OCI-LY7 (cell line): ENCODE results near the gene SBF2. TPM values are rescaled to one million over a fixed set of nuclear protein-coding genes. Genes with fewer than 3 reads are reported as not detected.

Experiments
- BruUV-seq: library from RNA; stranded (reverse); fragments of 400-500 nt; replicated peaks from 2 replicates; lab custom pipeline; 2021; lab: Mats Ljungman, UMichigan
- CTCF ChIA-PET: fragments of 300-600 bp; sonication (Branson Sonifier 250); formaldehyde crosslinking; loops from one replicate; lab custom pipeline; 2022; ENCODE audit warnings: antibody characterized with exemption; ENCODE audit not compliant: unreplicated experiment; lab: Charles Lee
- POLR2A ChIA-PET: fragments of 300-600 bp; sonication (Branson Sonifier 250); formaldehyde crosslinking; loops from one replicate; lab custom pipeline; 2022; ENCODE audit warnings: antibody characterized with exemption; lab: Charles Lee
- DNase-seq: peaks from one replicate; pipeline ENCODE4 v3.0.0-alpha.2; 2015; ENCODE audit warnings: low spot score
- H2AFZ ChIP-seq: fragments of 200-600 bp; sonication (generic), shearing (Covaris generic); 2 replicates; pipeline ENCODE4 v1.6.1; 2014; ENCODE audit warnings: mild to moderate bottlenecking, antibody characterized with exemption, low read length, moderate library complexity
- H3K27ac ChIP-seq: fragments of 200-600 bp; sonication (generic); 2 replicates; pipeline ENCODE4 v1.5.1; 2014; ENCODE audit warnings: mixed run types, low read depth, mild to moderate bottlenecking, moderate library complexity, low read length, inconsistent platforms; ENCODE audit not compliant: poor library complexity, severe bottlenecking
- H3K36me3 ChIP-seq: fragments of 200-600 bp; sonication (generic); 2 replicates; pipeline ENCODE4 v1.6.1; 2014; ENCODE audit warnings: mild to moderate bottlenecking, antibody characterized with exemption, low read length, moderate library complexity, mixed read lengths; ENCODE audit not compliant: insufficient read depth
- H3K4me1 ChIP-seq: fragments of 200-600 bp; sonication (generic); 2 replicates; pipeline ENCODE4 v1.5.1; 2014; ENCODE audit warnings: mild to moderate bottlenecking, low read length; ENCODE audit not compliant: insufficient read depth, poor library complexity, severe bottlenecking
- H3K4me2 ChIP-seq: fragments of 200-600 bp; sonication (generic); 2 replicates; pipeline ENCODE4 v1.6.1; 2014; ENCODE audit warnings: mild to moderate bottlenecking, low read length
- H3K4me3 ChIP-seq: fragments of 200-600 bp; sonication (generic); 2 replicates; pipeline ENCODE4 v1.5.1; 2014; ENCODE audit warnings: mild to moderate bottlenecking, low read depth, low read length; ENCODE audit not compliant: poor library complexity, severe bottlenecking
- H3K79me2 ChIP-seq: fragments of 200-600 bp; sonication (generic); 2 replicates; pipeline ENCODE4 v1.6.1; 2016; ENCODE audit warnings: low read depth, mild to moderate bottlenecking, low read length, moderate library complexity, mixed read lengths; ENCODE audit not compliant: insufficient read depth
- H3K9me2 ChIP-seq: fragments of 200-600 bp; sonication (generic); 2 replicates; pipeline ENCODE4 v1.6.1; 2016; ENCODE audit warnings: mild to moderate bottlenecking, low read length, mixed read lengths; ENCODE audit not compliant: insufficient read depth
- H3K9me3 ChIP-seq: fragments of 200-600 bp; sonication (generic); 2 replicates; pipeline ENCODE4 v1.6.1; 2014; ENCODE audit warnings: mild to moderate bottlenecking, mixed run types, low read length, mixed read lengths
- H4K20me1 ChIP-seq: fragments of 200-600 bp; sonication (generic); 2 replicates; pipeline ENCODE4 v1.6.1; 2014; ENCODE audit warnings: mild to moderate bottlenecking, antibody characterized with exemption, low read length, moderate library complexity, mixed read lengths; ENCODE audit not compliant: insufficient read depth
- EZH2phosphoT487 ChIP-seq: fragments of 200-600 bp; sonication (generic); IDR thresholded peaks from 2 replicates; pipeline ENCODE4 v1.6.1; 2018; ENCODE audit warnings: low read depth, borderline replicate concordance, mild to moderate bottlenecking, mixed run types, antibody characterized with exemption, low read length, moderate library complexity, mixed read lengths
- intact Hi-C: fragments of 100-400 bp; cut with micrococcal nuclease; formaldehyde crosslinking; loops from one replicate; pipeline ENCODE4 v1.10.0; 2022; ENCODE audit not compliant: unreplicated experiment
- total RNA-seq, 2 experiments: library from RNA; depleted of rRNA in 1 of 2; stranded (reverse); fragments of >200 nt in 1 of 2; shearing (Covaris generic) in 1 of 2; gene quantifications; 2 replicates each; pipeline ENCODE4 v1.2.3, GENCODE V29; 2014 to 2022
- TF ChIP-seq, protein P1 (sequence below): fragments of 200-600 bp; sonication (generic); conservative IDR thresholded peaks from 2 replicates; pipeline ENCODE4 v1.5.1; 2014; ENCODE audit warnings: mild to moderate bottlenecking, antibody characterized with exemption, low read length, moderate library complexity, mixed read lengths

SBF2 gene
- total RNA-seq, 2 experiments from 2014 or later = 12.9 to 14.3 TPM

DNA sequence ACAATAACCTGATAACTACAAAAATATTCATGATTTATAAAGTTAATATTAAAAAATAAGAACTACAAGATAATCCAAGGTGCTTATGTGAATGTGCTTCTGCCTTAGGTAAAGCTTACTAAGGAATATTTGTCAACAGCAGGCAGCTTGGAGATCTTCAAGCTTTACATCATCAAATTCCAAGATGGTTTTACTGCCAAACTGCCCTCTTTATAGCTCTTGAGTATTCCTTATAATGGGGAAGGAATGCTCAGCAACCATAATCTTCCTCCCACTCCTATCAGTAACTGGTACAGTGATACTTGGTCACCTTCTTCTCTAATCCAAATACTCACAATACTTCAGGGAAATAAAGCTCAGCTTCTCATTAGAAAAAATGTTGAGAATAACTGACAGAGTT, 30.1 kb downstream of the SBF2 start:
- intact Hi-C loops = no loop called here
- no peaks in the 10 kb centered on the region for H3K9me2 ChIP-seq
- CTCF ChIA-PET = no interaction called here
- POLR2A ChIA-PET = interaction anchor here (0.9 kb wide), 1 partner anchor 20 kb away, joined by 4 read pairs; no protein-coding TSS in a partner anchor
- no peaks in the 10 kb centered on the region for H3K9me3 ChIP-seq
- TF ChIP-seq, protein P1, sequence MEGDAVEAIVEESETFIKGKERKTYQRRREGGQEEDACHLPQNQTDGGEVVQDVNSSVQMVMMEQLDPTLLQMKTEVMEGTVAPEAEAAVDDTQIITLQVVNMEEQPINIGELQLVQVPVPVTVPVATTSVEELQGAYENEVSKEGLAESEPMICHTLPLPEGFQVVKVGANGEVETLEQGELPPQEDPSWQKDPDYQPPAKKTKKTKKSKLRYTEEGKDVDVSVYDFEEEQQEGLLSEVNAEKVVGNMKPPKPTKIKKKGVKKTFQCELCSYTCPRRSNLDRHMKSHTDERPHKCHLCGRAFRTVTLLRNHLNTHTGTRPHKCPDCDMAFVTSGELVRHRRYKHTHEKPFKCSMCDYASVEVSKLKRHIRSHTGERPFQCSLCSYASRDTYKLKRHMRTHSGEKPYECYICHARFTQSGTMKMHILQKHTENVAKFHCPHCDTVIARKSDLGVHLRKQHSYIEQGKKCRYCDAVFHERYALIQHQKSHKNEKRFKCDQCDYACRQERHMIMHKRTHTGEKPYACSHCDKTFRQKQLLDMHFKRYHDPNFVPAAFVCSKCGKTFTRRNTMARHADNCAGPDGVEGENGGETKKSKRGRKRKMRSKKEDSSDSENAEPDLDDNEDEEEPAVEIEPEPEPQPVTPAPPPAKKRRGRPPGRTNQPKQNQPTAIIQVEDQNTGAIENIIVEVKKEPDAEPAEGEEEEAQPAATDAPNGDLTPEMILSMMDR = no peak
- no peak for TF ChIP-seq EZH2phosphoT487
- peaks cover 5% of the 10 kb centered on the region; the same call in 1 of the 2 replicates for H4K20me1 ChIP-seq
- no peaks in the 10 kb centered on the region for H3K36me3 ChIP-seq
- no peaks in the 10 kb centered on the region for H3K79me2 ChIP-seq
- no peak overlapping the region for H2AFZ ChIP-seq
- H3K4me3 ChIP-seq = no peak overlapping the region
- no peaks in the 10 kb centered on the region for H3K4me1 ChIP-seq
- H3K4me2 ChIP-seq = no peak overlapping the region
- DNase-seq = no peak
- no peak overlapping the region for H3K27ac ChIP-seq
- no TSS peak for BruUV-seq

DNA sequence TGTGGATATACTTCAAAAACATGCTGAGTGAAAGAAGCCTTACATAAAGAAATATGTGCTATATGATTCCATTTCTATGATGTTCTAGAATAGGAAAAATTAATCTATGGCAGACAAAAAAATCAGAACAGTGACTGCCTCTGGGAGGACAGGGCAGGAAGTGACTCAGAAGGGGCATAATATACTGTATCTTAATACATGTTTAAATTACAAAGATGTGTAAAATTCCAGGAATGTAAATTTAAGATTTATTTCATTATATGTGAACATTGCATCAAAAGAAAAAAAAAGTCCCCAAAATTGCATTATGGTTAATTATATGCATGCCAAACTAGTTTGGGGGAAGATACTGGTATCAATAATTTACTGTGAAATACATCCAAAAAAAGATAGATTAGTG, 32.2 kb downstream of the SBF2 start:
- POLR2A ChIA-PET = no interaction called here
- H3K36me3 ChIP-seq = no peaks in the 10 kb centered on the region

DNA sequence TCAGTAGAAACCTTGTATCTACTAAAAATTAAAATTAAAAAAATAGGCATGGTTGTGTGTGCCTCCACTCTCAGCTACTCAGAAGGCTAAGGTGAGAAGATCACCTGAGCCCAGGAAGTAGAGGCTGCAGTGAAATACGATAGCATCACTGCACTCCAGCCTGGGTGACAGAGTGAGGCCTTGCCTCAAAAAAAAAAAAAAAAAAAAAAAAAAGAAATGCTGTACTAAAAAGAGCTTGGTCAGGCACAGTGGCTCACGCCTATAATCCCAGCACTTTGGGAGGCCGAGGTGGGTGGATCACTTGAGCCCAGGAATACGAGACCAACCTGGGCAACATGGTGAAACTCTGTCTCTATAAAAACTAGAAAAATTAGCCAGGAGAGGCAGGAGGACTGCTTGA, 36.5 kb downstream of the SBF2 start:
- H3K4me2 ChIP-seq = no peak overlapping the region
- ChIA-PET CTCF (interaction anchor here (0.6 kb wide), 1 partner anchor 60 kb away, joined by 4 read pairs; no protein-coding TSS in a partner anchor), POLR2A (interaction anchor here (0.6 to 1.4 kb wide), 5 partner anchors 35 to 1670 kb away, joined by 3 to 6 read pairs (median 4); no protein-coding TSS in a partner anchor)
- no peaks in the 10 kb centered on the region for H4K20me1 ChIP-seq
- TF ChIP-seq, protein P1 = no peak
- TF ChIP-seq EZH2phosphoT487 = no peak
- H3K9me3 ChIP-seq = no peaks in the 10 kb centered on the region
- no peaks in the 10 kb centered on the region for H3K79me2 ChIP-seq
- DNase-seq = no peak
- no peaks in the 10 kb centered on the region for H3K36me3 ChIP-seq
- H2AFZ ChIP-seq = no peak overlapping the region
- H3K4me3 ChIP-seq = no peak overlapping the region
- H3K27ac ChIP-seq = no peak overlapping the region
- BruUV-seq = no TSS peak
- H3K9me2 ChIP-seq = no peaks in the 10 kb centered on the region
- intact Hi-C loops = no loop called here
- peaks cover 7% of the 10 kb centered on the region for H3K4me1 ChIP-seq

More for the DNA sequence above, 32.2 kb downstream of the SBF2 start:
- H3K9me2 ChIP-seq = no peaks in the 10 kb centered on the region
- no peak overlapping the region for H3K4me2 ChIP-seq
- H3K9me3 ChIP-seq = no peaks in the 10 kb centered on the region
- CTCF ChIA-PET = no interaction called here
- H3K27ac ChIP-seq = no peak overlapping the region
- no peaks in the 10 kb centered on the region for H3K4me1 ChIP-seq
- H2AFZ ChIP-seq = no peak overlapping the region
- intact Hi-C loops = no loop called here
- no peak for DNase-seq
- H3K79me2 ChIP-seq = no peaks in the 10 kb centered on the region
- H3K4me3 ChIP-seq = no peak overlapping the region
- no peak for TF ChIP-seq EZH2phosphoT487
- TF ChIP-seq, protein P1 = no peak
- H4K20me1 ChIP-seq = no peaks in the 10 kb centered on the region
- BruUV-seq = no TSS peak
